Activated T-cell treated with anti-CD3 and anti-CD28 coated beads, Interleukin-2, amount 50 U/mL, for 72 hours (primary cell): ENCODE results near the gene PSRC1. TPM values are rescaled to one million over a fixed set of nuclear protein-coding genes. Genes with fewer than 3 reads are reported as not detected.

ENCODE experiments used
- ATAC-seq, 2 donors: fragments of 150-1000 bp; cut with Tn5 transposase; replicated peaks in 1 of 2; 2 replicates each; pipeline ENCODE4 v1.10.0; 2021; ENCODE audit warnings: moderate library complexity in 2 of 2, mild to moderate bottlenecking in 1 of 2
- DNase-seq, 2 donors: peaks; one replicate each; pipeline ENCODE4 v3.0.0; 2021 to 2022; ENCODE audit warnings: mixed read lengths in 1 of 2
- H3K27ac Mint-ChIP-seq: one replicate; pipeline ENCODE4 v1.8.0; 2022; ENCODE audit warnings: mild to moderate bottlenecking, moderate library complexity, mixed read lengths
- H3K27me3 Mint-ChIP-seq: one replicate; pipeline ENCODE4 v1.8.0; 2022; ENCODE audit warnings: low read depth, mixed read lengths
- H3K36me3 Mint-ChIP-seq, 2 donors: one replicate each; pipeline ENCODE4 v1.8.0; 2022; ENCODE audit warnings: mixed read lengths in 2 of 2, mild to moderate bottlenecking in 1 of 2; ENCODE audit not compliant: insufficient read depth in 2 of 2
- H3K4me1 Mint-ChIP-seq: one replicate; pipeline ENCODE4 v1.8.0; 2022; ENCODE audit warnings: low read depth, mixed read lengths
- H3K4me3 Mint-ChIP-seq, 2 donors: one replicate each; pipeline ENCODE4 v1.8.0; 2022; ENCODE audit warnings: mild to moderate bottlenecking in 2 of 2, mixed read lengths in 2 of 2, moderate library complexity in 2 of 2
- H3K9me3 Mint-ChIP-seq, 2 donors: one replicate each; pipeline ENCODE4 v1.8.0; 2022; ENCODE audit warnings: mixed read lengths in 2 of 2
- total RNA-seq, 2 donors: library from RNA; stranded (reverse); gene quantifications; one replicate each; pipeline ENCODE4 v1.2.3, GENCODE V29; 2022

Gene PSRC1
- total RNA-seq, 2 donors from 2014 or later: 17.5 to 18.3 TPM

GRCh38 chr1:109237512-109237911 is 45.4 kb downstream of the PSRC1 start:
- no peak overlapping the region for H3K4me3 Mint-ChIP-seq
- no peaks in the 10 kb centered on the region for H3K9me3 Mint-ChIP-seq
- H3K27me3 Mint-ChIP-seq: peaks cover 10% of the 10 kb centered on the region
- DNase-seq: no peak
- peaks cover 16% of the 10 kb centered on the region for H3K4me1 Mint-ChIP-seq
- no peak overlapping the region for H3K27ac Mint-ChIP-seq
- peaks cover 4 to 23% of the 10 kb centered on the region in 2 donors for H3K36me3 Mint-ChIP-seq
- ATAC-seq: no peak

- peaks cover 5% of the 10 kb centered on the region for H3K4me1 Mint-ChIP-seq
- no peak overlapping the region for H3K27ac Mint-ChIP-seq
- H3K4me3 Mint-ChIP-seq: no peak overlapping the region
- DNase-seq (no peak), ATAC-seq (no peak)
- peaks cover 8 to 28% of the 10 kb centered on the region in 2 donors for H3K36me3 Mint-ChIP-seq
- H3K9me3 Mint-ChIP-seq: no peaks in the 10 kb centered on the region
- no peaks in the 10 kb centered on the region for H3K27me3 Mint-ChIP-seq
Observed at GRCh38 chr1:109235137-109235536, 47.8 kb downstream of the PSRC1 start.

GRCh38 chr1:109231066-109231465 is 51.9 kb downstream of the PSRC1 start:
- no peak overlapping the region for H3K4me3 Mint-ChIP-seq
- H3K4me1 Mint-ChIP-seq: no peaks in the 10 kb centered on the region
- ATAC-seq (no peak), DNase-seq (no peak)
- no peaks in the 10 kb centered on the region for H3K27me3 Mint-ChIP-seq
- no peak overlapping the region for H3K27ac Mint-ChIP-seq
- H3K9me3 Mint-ChIP-seq: no peaks in the 10 kb centered on the region
- peaks cover 8 to 42% of the 10 kb centered on the region in 2 donors for H3K36me3 Mint-ChIP-seq

Other genes with a start within 250 kb of the PSRC1 start
- gene WDR47, start 241.0 kb downstream of the PSRC1 start, total RNA-seq: 1 to 10 TPM; 7.5 to 9.5 TPM
- 10 to 100 TPM; 25.9 to 29.4 TPM for gene TAF13, start 207.1 kb downstream of the PSRC1 start, total RNA-seq
- gene TMEM167B, start 192.4 kb downstream of the PSRC1 start, total RNA-seq: 10 to 100 TPM; 50.2 to 57.1 TPM
- 10 to 100 TPM in 1 of 2 donors, 1 to 10 TPM in 1; 9.4 to 10.2 TPM for gene ELAPOR1, start 169.0 kb downstream of the PSRC1 start, total RNA-seq
- gene SARS1, start 69.2 kb downstream of the PSRC1 start, total RNA-seq: 100 to 1,000 TPM; 413 to 456 TPM
- 1 to 10 TPM; 2.5 to 3.1 TPM for gene CELSR2, start 33.6 kb downstream of the PSRC1 start, total RNA-seq
- gene MYBPHL, start 23.9 kb upstream of the PSRC1 start, total RNA-seq: not detected
- 1 to 10 TPM; 1.4 to 4.8 TPM for gene SORT1, start 114.8 kb upstream of the PSRC1 start, total RNA-seq
- 100 to 1,000 TPM; 169 to 179 TPM for gene PSMA5, start 143.3 kb upstream of the PSRC1 start, total RNA-seq
- gene SYPL2, start 183.4 kb upstream of the PSRC1 start, total RNA-seq: under 1 TPM; 0.10 to 0.37 TPM
- gene ATXN7L2, start 200.8 kb upstream of the PSRC1 start, total RNA-seq: 10 to 100 TPM; 11.9 to 13.3 TPM
- 10 to 100 TPM; 15.8 to 16.5 TPM for gene CYB561D1, start 210.9 kb upstream of the PSRC1 start, total RNA-seq
- 1 to 10 TPM; 2.1 to 2.6 TPM for gene AMIGO1, start 226.6 kb upstream of the PSRC1 start, total RNA-seq